ENCODE data around the gene SHISA6. TPM values are rescaled to one million over a fixed set of nuclear protein-coding genes. Genes with fewer than 3 reads are reported as not detected.

The SHISA6 gene
- polyA plus RNA-seq, 1 donor (not counting 4 experiments of a cell fraction or from before 2014, with no cell fraction given), result 2.2 TPM

DNA sequence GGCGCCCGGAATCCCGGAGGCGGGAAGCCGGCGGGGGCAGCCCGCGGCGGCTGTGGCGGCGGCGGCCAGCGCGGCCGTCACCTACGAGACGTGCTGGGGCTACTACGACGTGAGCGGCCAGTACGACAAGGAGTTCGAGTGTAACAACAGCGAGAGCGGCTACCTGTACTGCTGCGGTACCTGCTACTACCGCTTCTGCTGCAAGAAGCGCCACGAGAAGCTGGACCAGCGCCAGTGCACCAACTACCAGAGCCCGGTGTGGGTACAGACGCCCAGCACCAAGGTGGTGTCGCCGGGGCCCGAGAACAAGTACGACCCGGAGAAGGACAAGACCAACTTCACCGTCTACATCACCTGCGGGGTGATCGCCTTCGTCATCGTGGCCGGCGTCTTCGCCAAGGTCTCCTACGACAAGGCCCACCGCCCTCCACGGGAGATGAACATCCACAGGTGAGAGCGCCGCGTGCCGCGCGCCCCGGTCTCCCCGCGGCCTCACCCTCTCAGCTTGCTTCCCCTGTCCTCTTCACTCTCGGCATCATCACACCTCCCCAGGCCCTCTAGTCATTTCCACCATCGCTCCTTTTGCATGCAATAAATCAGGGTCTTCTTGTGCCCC is 706 bp downstream of the SHISA6 start:
- peaks cover 4% of the 10 kb centered on the region for H3K27me3 ChIP-seq (ENCODE audit: control insufficient read depth, extremely low read depth, insufficient read depth, low read length)
- H3K27ac ChIP-seq (ENCODE audit: control insufficient read depth, insufficient read depth, low read length), result no peak overlapping the region
- H3K4me3 ChIP-seq (ENCODE audit: control insufficient read depth in 2 of 3, extremely low read depth in 1 of 3, insufficient read depth in 2 of 3, low read depth in 1 of 3, low read length in 3 of 3), result peak overlapping the region in 1 of 3 experiments; percentile 52
- TF ChIP-seq CTCF (optimal IDR thresholded peaks at IDR 0.05 in 1 of 3, IDR thresholded peaks at IDR 0.05 in 1 of 3, conservative IDR thresholded peaks at IDR 0.05 in 1 of 3; ENCODE audit: extremely low read depth in 1 of 3, insufficient read depth in 2 of 3, low read length in 3 of 3), result no peak
- TF ChIP-seq EZH2 (IDR thresholded peaks at IDR 0.05; ENCODE audit: low read length), result peak; percentile 59
- DNase-seq (ENCODE audit: low read depth, low spot score), result no peak
- H3K36me3 ChIP-seq (ENCODE audit: control insufficient read depth in 2 of 2, extremely low read depth in 1 of 2, insufficient read depth in 2 of 2, low read length in 2 of 2), result no peaks in the 10 kb centered on the region
- H3K79me2 ChIP-seq (ENCODE audit: control insufficient read depth, insufficient read depth, low read length), result no peaks in the 10 kb centered on the region
- no peak overlapping the region for H2AFZ ChIP-seq (ENCODE audit: control insufficient read depth, low read length)
- no peaks in the 10 kb centered on the region for H3K9me1 ChIP-seq (ENCODE audit: control insufficient read depth, extremely low read depth, insufficient read depth, low read length)
- no peak for FAIRE-seq
- H3K4me1 ChIP-seq (ENCODE audit: control insufficient read depth, extremely low read depth, insufficient read depth, low read length), result peaks cover 46% of the 10 kb centered on the region
- H3K9ac ChIP-seq (ENCODE audit: control insufficient read depth, extremely low read depth, insufficient read depth, low read length), result no peak overlapping the region
- dilution Hi-C loops (cut with MboI; ENCODE audit: extremely low pct_ligation_motif_present, low sequenced_read_pairs), result no loop called here
- H3K9me3 ChIP-seq (ENCODE audit: control insufficient read depth, low read depth, low read length), result no peaks in the 10 kb centered on the region
- H4K20me1 ChIP-seq (ENCODE audit: control insufficient read depth, extremely low read depth, insufficient read depth, low read length), result no peaks in the 10 kb centered on the region
- peak overlapping the region; percentile 63 for H3K4me2 ChIP-seq (ENCODE audit: control insufficient read depth, extremely low read depth, insufficient read depth, low read depth, low read length)

DNA sequence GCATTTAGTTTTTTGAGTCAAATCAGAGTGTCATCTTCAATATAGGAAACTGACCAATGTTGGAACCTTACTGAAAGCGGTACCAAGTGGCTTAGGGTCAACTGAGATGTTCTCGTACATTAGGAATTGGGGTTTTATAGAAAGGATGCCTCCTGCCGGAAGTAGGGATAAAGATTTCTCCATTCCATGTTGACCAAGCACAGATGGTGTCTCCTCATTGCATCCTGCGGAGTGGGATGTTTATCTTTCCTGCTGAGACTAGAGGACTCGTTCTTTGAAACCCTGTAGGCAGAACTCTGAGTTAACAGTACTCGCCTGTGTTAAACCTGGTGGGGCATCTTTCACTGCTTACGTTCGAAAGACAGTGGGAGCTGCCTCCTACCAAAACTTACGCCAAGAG is 1.4 kb downstream of the SHISA6 start:
- Histone ChIP-seq H3K27ac (ENCODE audit: control insufficient read depth, insufficient read depth, low read length) (no peak overlapping the region), H3K4me3 (ENCODE audit: control insufficient read depth in 2 of 3, extremely low read depth in 1 of 3, insufficient read depth in 2 of 3, low read depth in 1 of 3, low read length in 3 of 3) (peak overlapping the region in 1 of 3 experiments; percentile 52), H2AFZ (ENCODE audit: control insufficient read depth, low read length) (no peak overlapping the region), H4K20me1 (ENCODE audit: control insufficient read depth, extremely low read depth, insufficient read depth, low read length) (no peaks in the 10 kb centered on the region), H3K79me2 (ENCODE audit: control insufficient read depth, insufficient read depth, low read length) (no peaks in the 10 kb centered on the region), H3K27me3 (ENCODE audit: control insufficient read depth, extremely low read depth, insufficient read depth, low read length) (peaks cover 4% of the 10 kb centered on the region), H3K4me1 (ENCODE audit: control insufficient read depth, extremely low read depth, insufficient read depth, low read length) (peaks cover 46% of the 10 kb centered on the region), H3K36me3 (ENCODE audit: control insufficient read depth in 2 of 2, extremely low read depth in 1 of 2, insufficient read depth in 2 of 2, low read length in 2 of 2) (no peaks in the 10 kb centered on the region), H3K9me1 (ENCODE audit: control insufficient read depth, extremely low read depth, insufficient read depth, low read length) (no peaks in the 10 kb centered on the region), H3K4me2 (ENCODE audit: control insufficient read depth, extremely low read depth, insufficient read depth, low read depth, low read length) (peak overlapping the region; percentile 63), H3K9ac (ENCODE audit: control insufficient read depth, extremely low read depth, insufficient read depth, low read length) (no peak overlapping the region), H3K9me3 (ENCODE audit: control insufficient read depth, low read depth, low read length) (no peaks in the 10 kb centered on the region)
- FAIRE-seq, result no peak
- TF ChIP-seq CTCF (optimal IDR thresholded peaks at IDR 0.05 in 1 of 3, IDR thresholded peaks at IDR 0.05 in 1 of 3, conservative IDR thresholded peaks at IDR 0.05 in 1 of 3; ENCODE audit: extremely low read depth in 1 of 3, insufficient read depth in 2 of 3, low read length in 3 of 3) (no peak), EZH2 (IDR thresholded peaks at IDR 0.05; ENCODE audit: low read length) (no peak)
- DNase-seq (ENCODE audit: low read depth, low spot score), result no peak
- dilution Hi-C loops (cut with MboI; ENCODE audit: extremely low pct_ligation_motif_present, low sequenced_read_pairs), result no loop called here
